Peyer's patch (tissue), 4 donors: Measurements from ENCODE around the gene SRBD1.

Source experiments
- CTCF ChIP-seq, 6 experiments: fragments of 450-650 bp in 4 of 6; fragments of 200-600 bp in 2 of 6; sonication (generic) in 1 of 6; IDR thresholded peaks; one replicate each; pipeline ENCODE4 v1.5.1; 2017 to 2019; ENCODE audit warnings: antibody characterized with exemption in 6 of 6, mild to moderate bottlenecking in 3 of 6, moderate library complexity in 1 of 6
- POLR2A ChIP-seq, 2 donors: fragments of 450-650 bp; IDR thresholded peaks; one replicate each; pipeline ENCODE4 v1.5.1; 2017; ENCODE audit warnings: antibody characterized with exemption in 2 of 2, mild to moderate bottlenecking in 2 of 2, moderate library complexity in 2 of 2

DNA sequence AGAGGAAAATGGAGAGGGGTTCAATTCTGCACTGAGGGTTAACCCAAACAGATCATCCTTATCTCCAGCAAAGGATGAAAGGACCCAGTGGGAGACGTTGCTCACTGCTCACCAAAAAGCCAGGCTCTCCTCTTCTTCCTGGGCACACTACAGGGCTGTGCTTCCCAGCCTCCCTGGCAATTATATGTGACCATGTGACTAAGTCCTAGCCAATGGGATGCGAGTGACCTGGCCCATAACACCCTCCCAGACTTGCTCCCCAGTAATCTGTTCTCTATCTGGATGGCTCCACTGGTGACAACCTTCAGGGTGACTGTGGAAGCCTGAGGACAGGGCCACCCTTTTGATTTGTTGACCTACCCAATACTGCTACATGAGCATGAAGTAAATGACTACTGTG, 29.5 kb upstream of the SRBD1 start:
- no peak for TF ChIP-seq CTCF (IDR thresholded peaks at IDR 0.05)
- no peak for TF ChIP-seq POLR2A (IDR thresholded peaks at IDR 0.05)
